Liver (tissue), 9 donors: ENCODE data around the gene FCN1. TPM values are rescaled to one million over a fixed set of nuclear protein-coding genes. Genes with fewer than 3 reads are reported as not detected.

Experiments
- DNase-seq: peaks from one replicate; pipeline ENCODE4 v3.0.0-alpha.2; 2017; ENCODE audit warnings: low spot score
- H3K27ac ChIP-seq, 2 donors: one replicate each; pipeline ENCODE4 v1.7.0; 2013; ENCODE audit warnings: inconsistent platforms in 2 of 2, low read length in 2 of 2, control low read depth in 1 of 2, low read depth in 1 of 2, mild to moderate bottlenecking in 1 of 2
- H3K27me3 ChIP-seq, 4 donors: one replicate each; pipeline versions ENCODE4 v1.6.1 to v1.7.0; 2013; ENCODE audit warnings: low read length in 3 of 4, inconsistent platforms in 1 of 4, mild to moderate bottlenecking in 1 of 4, moderate library complexity in 1 of 4; ENCODE audit not compliant: control insufficient read depth in 4 of 4, insufficient read depth in 4 of 4
- H3K36me3 ChIP-seq, 4 donors: one replicate each; pipeline versions ENCODE4 v1.6.1 to v1.7.0; 2013; ENCODE audit warnings: low read length in 3 of 4, mild to moderate bottlenecking in 3 of 4, low read depth in 1 of 4, moderate library complexity in 1 of 4; ENCODE audit not compliant: control insufficient read depth in 4 of 4, insufficient read depth in 3 of 4
- H3K4me1 ChIP-seq, 4 donors: one replicate each; pipeline versions ENCODE4 v1.6.1 to v1.7.0; 2013; ENCODE audit warnings: low read length in 3 of 4, mild to moderate bottlenecking in 3 of 4, moderate library complexity in 1 of 4; ENCODE audit not compliant: control insufficient read depth in 4 of 4, insufficient read depth in 4 of 4
- H3K4me3 ChIP-seq, 3 donors: one replicate each; pipeline versions ENCODE4 v1.6.1 to v1.7.0; 2013; ENCODE audit warnings: low read length in 3 of 3, control low read depth in 1 of 3, low read depth in 1 of 3, mild to moderate bottlenecking in 1 of 3
- H3K9ac ChIP-seq, 2 donors: one replicate each; pipeline ENCODE4 v1.7.0; 2013; ENCODE audit warnings: low read length in 2 of 2, mild to moderate bottlenecking in 2 of 2, moderate library complexity in 2 of 2, control low read depth in 1 of 2, low read depth in 1 of 2
- H3K9me3 ChIP-seq, 4 donors: one replicate each; pipeline versions ENCODE4 v1.6.1 to v1.7.0; 2013; ENCODE audit warnings: low read length in 3 of 4; ENCODE audit not compliant: control insufficient read depth in 4 of 4
- ATF3 ChIP-seq: IDR thresholded peaks from 2 replicates; pipeline ENCODE4 v1.6.1; 2016; ENCODE audit warnings: antibody characterized with exemption
- FOXA1 ChIP-seq: IDR thresholded peaks from 2 replicates; pipeline ENCODE4 v1.6.1; 2016; ENCODE audit warnings: antibody characterized with exemption
- FOXA2 ChIP-seq: IDR thresholded peaks from 2 replicates; pipeline ENCODE4 v1.6.1; 2016; ENCODE audit warnings: antibody characterized with exemption
- GABPA ChIP-seq, 2 donors: IDR thresholded peaks in 1 of 2; conservative IDR thresholded peaks in 1 of 2; 2 replicates each; pipeline ENCODE4 v1.6.1; 2016; ENCODE audit warnings: antibody characterized with exemption in 2 of 2, mild to moderate bottlenecking in 1 of 2, moderate library complexity in 1 of 2
- HNF4A ChIP-seq, 2 donors: conservative IDR thresholded peaks; 2 replicates each; pipeline ENCODE4 v1.6.1; 2016; ENCODE audit warnings: antibody characterized with exemption in 2 of 2, mild to moderate bottlenecking in 2 of 2
- HNF4G ChIP-seq: IDR thresholded peaks from 2 replicates; pipeline ENCODE4 v1.6.1; 2016; ENCODE audit warnings: antibody characterized with exemption
- JUND ChIP-seq, 2 donors: IDR thresholded peaks; 2 replicates each; pipeline ENCODE4 v1.6.1; 2016; ENCODE audit warnings: antibody characterized with exemption in 2 of 2
- NR2F2 ChIP-seq: IDR thresholded peaks from 2 replicates; pipeline ENCODE4 v1.6.1; 2016; ENCODE audit warnings: antibody characterized with exemption
- RAD21 ChIP-seq, 2 donors: IDR thresholded peaks; 2 replicates each; pipeline ENCODE4 v1.6.1; 2016; ENCODE audit warnings: antibody characterized with exemption in 2 of 2, mild to moderate bottlenecking in 2 of 2
- TAF1 ChIP-seq: conservative IDR thresholded peaks from 2 replicates; pipeline ENCODE4 v1.6.1; 2016; ENCODE audit warnings: antibody characterized with exemption, mild to moderate bottlenecking
- YY1 ChIP-seq: IDR thresholded peaks from 2 replicates; pipeline ENCODE4 v1.6.1; 2016; ENCODE audit warnings: antibody characterized with exemption, mild to moderate bottlenecking
- ZBTB33 ChIP-seq: IDR thresholded peaks from 2 replicates; pipeline ENCODE4 v1.6.1; 2016; ENCODE audit warnings: antibody characterized with exemption
- WGBS: extraction: QIAGEN DNeasy Blood & Tissue Kit; methylation state at CpG from one replicate; pipeline ENCODE4 v1.1.7; 2013; 5-methylcytosine and 5-hydroxymethylcytosine counted together
- polyA plus RNA-seq, 2 donors: library from polyadenylated mRNA; stranded (reverse) in 1 of 2; unstranded in 1 of 2; fragments of 200-250 nt in 1 of 2; fragments of >200 nt in 1 of 2; fragmentation: Nextera tagmentation in 1 of 2; extraction: Ambion mirVana in 1 of 2; gene quantifications; one replicate each; pipeline versions ENCODE4 v1.2.1 to v1.2.3, GENCODE V29; 2013 to 2015
- total RNA-seq, 2 donors: library from RNA; depleted of rRNA; stranded (reverse); fragments of >200 nt; gene quantifications; one replicate each; pipeline ENCODE4 v1.2.3, GENCODE V29; 2014
- TF ChIP-seq, protein P1 (sequence below): IDR thresholded peaks from 2 replicates; pipeline ENCODE4 v1.6.1; 2016; ENCODE audit warnings: antibody characterized with exemption
- TF ChIP-seq, protein P2 (sequence below): fragments of 150-350 bp; IDR thresholded peaks from 2 replicates; pipeline ENCODE4 v1.5.1; 2017; ENCODE audit warnings: improper control_type of control experiment, low read depth, low read length; ENCODE audit not compliant: missing input control
- donor health status: healthy.
- donor health status: healthy.
- donor health status: healthy.
- donor health status: healthy.
- donor health status: healthy.

The FCN1 gene
- total and polyA plus RNA-seq, 4 donors, result 0.97 to 15.0 (median 5.4) TPM

DNA sequence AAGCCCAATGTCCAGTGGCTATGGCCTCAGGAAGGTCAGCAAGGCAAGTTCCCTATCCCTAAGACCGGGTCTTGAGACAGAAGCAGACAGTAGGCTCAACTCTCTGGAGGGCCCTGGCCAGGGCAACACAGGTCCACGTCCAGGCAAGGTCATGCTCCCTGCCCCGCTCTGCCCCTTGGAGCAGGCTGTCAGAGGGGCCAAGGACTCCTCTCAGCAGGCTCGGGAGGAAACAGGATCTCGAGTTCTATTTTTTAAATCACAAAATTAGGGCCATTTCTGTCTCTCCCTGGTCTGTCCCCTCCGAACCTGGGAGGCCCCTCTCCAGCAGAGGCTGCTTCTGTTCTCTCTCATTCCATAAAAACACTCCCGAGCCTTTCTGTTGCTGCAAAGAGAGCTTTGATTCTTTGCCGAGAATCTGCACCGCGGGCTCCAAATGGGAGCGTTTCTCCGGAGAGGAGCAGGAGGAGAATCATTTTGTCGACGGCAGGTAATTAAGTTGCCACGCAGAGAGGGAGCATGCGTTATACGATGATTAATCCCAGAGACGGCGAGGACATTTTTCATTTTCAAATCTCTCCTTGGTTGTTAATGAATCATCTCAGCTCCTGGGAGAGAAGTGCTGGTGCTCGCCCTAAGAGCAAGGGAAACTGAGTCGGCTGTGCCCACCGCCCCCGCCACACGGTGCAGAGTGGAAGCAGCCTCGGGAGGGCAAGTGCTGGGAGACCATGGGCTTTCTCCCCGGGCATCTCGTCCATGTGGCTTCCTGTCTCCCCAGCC, 24.5 kb upstream of the FCN1 start:
- Histone ChIP-seq H3K27ac (no peak overlapping the region), H3K9me3 (no peaks in the 10 kb centered on the region), H3K27me3 (no peaks in the 10 kb centered on the region), H3K9ac (no peak overlapping the region), H3K36me3 (no peaks in the 10 kb centered on the region), H3K4me3 (no peak overlapping the region), H3K4me1 (no peaks in the 10 kb centered on the region)
- no peak for DNase-seq
- TF ChIP-seq RAD21 (IDR thresholded peaks at IDR 0.05) (no peak), ATF3 (no peak), YY1 (no peak), GABPA (IDR thresholded peaks at IDR 0.05 in 1 of 2, conservative IDR thresholded peaks at IDR 0.05 in 1 of 2) (no peak)
- TF ChIP-seq, protein P1, sequence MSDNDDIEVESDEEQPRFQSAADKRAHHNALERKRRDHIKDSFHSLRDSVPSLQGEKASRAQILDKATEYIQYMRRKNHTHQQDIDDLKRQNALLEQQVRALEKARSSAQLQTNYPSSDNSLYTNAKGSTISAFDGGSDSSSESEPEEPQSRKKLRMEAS, result no peak
- WGBS, result 63% methylated on average over 27 of the region's 27 CpGs

GRCh38 chr9:134940236-134941208, 22.8 kb upstream of the FCN1 start:
- Histone ChIP-seq H3K27me3 (no peaks in the 10 kb centered on the region), H3K4me1 (no peaks in the 10 kb centered on the region), H3K36me3 (no peaks in the 10 kb centered on the region), H3K27ac (no peak overlapping the region), H3K4me3 (no peak overlapping the region), H3K9me3 (no peaks in the 10 kb centered on the region), H3K9ac (no peak overlapping the region)
- WGBS, result 86% methylated on average over 27 of the region's 27 CpGs
- no peak for DNase-seq
- TF ChIP-seq YY1 (no peak), ATF3 (no peak), ZBTB33 (no peak), HNF4G (no peak), TAF1 (no peak), HNF4A (conservative IDR thresholded peaks at IDR 0.05) (no peak), JUND (IDR thresholded peaks at IDR 0.05) (no peak), NR2F2 (no peak), FOXA2 (no peak), FOXA1 (no peak)
- TF ChIP-seq, protein P1, result no peak
- TF ChIP-seq, protein P2, sequence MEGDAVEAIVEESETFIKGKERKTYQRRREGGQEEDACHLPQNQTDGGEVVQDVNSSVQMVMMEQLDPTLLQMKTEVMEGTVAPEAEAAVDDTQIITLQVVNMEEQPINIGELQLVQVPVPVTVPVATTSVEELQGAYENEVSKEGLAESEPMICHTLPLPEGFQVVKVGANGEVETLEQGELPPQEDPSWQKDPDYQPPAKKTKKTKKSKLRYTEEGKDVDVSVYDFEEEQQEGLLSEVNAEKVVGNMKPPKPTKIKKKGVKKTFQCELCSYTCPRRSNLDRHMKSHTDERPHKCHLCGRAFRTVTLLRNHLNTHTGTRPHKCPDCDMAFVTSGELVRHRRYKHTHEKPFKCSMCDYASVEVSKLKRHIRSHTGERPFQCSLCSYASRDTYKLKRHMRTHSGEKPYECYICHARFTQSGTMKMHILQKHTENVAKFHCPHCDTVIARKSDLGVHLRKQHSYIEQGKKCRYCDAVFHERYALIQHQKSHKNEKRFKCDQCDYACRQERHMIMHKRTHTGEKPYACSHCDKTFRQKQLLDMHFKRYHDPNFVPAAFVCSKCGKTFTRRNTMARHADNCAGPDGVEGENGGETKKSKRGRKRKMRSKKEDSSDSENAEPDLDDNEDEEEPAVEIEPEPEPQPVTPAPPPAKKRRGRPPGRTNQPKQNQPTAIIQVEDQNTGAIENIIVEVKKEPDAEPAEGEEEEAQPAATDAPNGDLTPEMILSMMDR, result no peak
